B cell (primary cell): Measurements from ENCODE around the gene HIGD1C. TPM values are rescaled to one million over a fixed set of nuclear protein-coding genes. Genes with fewer than 3 reads are reported as not detected.

Experiments used
- ATAC-seq: fragments of 200-7000 bp; cut with Tn5 transposase; one replicate; pipeline ENCODE4 v1.10.0; 2021; ENCODE audit warnings: low read depth, mild to moderate bottlenecking, moderate number of reproducible peaks, moderate library complexity
- CTCF ChIA-PET: fragments of 350-600 bp; sonication (Branson Sonifier 250); formaldehyde crosslinking; loops from one replicate; lab custom pipeline; 2021; ENCODE audit warnings: antibody characterized with exemption, inconsistent platforms; lab: Charles Lee
- POLR2A ChIA-PET: fragments of 350-600 bp; sonication (Branson Sonifier 250); formaldehyde crosslinking; loops from one replicate; lab custom pipeline; 2021; ENCODE audit warnings: antibody characterized with exemption; lab: Charles Lee
- DNase-seq: peaks from one replicate; pipeline ENCODE4 v3.0.0; 2013
- H2AFZ ChIP-seq: 2 replicates; pipeline ENCODE4 v1.6.1; 2012; ENCODE audit warnings: mild to moderate bottlenecking, low read depth, low read length; ENCODE audit not compliant: insufficient read depth, poor library complexity, severe bottlenecking
- H3K27ac ChIP-seq, 2 donors: 1 replicate in 1 of 2; 2 replicates in 1 of 2; pipeline ENCODE4 v1.5.1; 2012 to 2013; ENCODE audit warnings: low read length in 2 of 2, mild to moderate bottlenecking in 2 of 2, moderate library complexity in 1 of 2
- H3K27me3 ChIP-seq, 4 experiments: fragments of 200-600 bp in 1 of 4; sonication (generic) in 1 of 4; replicated peaks in 1 of 4; 1 replicate in 2 of 4; 2 replicates in 2 of 4; pipeline versions ENCODE4 v1.6.1 to v1.7.0; 2013 to 2016; ENCODE audit warnings: low read length in 3 of 4, mild to moderate bottlenecking in 2 of 4, mixed read lengths in 1 of 4, moderate library complexity in 1 of 4; ENCODE audit not compliant: insufficient read depth in 4 of 4, control insufficient read depth in 3 of 4; ENCODE audit errors: control extremely low read depth in 1 of 4
- H3K36me3 ChIP-seq, 2 experiments: replicated peaks in 1 of 2; 1 replicate in 1 of 2; 2 replicates in 1 of 2; pipeline versions ENCODE4 v1.6.1 to v1.7.1; 2013; ENCODE audit warnings: low read length in 1 of 2; ENCODE audit not compliant: insufficient read depth in 2 of 2, control insufficient read depth in 1 of 2; ENCODE audit errors: control extremely low read depth in 1 of 2, extremely low read depth in 1 of 2
- H3K4me1 ChIP-seq, 2 donors: fragments of 200-600 bp in 1 of 2; sonication (generic) in 1 of 2; 1 replicate in 1 of 2; 2 replicates in 1 of 2; pipeline versions ENCODE4 v1.5.1 to v1.6.1; 2013 to 2017; ENCODE audit warnings: low read length in 2 of 2; ENCODE audit not compliant: control insufficient read depth in 2 of 2, insufficient read depth in 2 of 2
- H3K4me2 ChIP-seq: replicated peaks from 2 replicates; pipeline ENCODE3; 2012; ENCODE audit warnings: mild to moderate bottlenecking, low read depth, low read length; ENCODE audit not compliant: poor library complexity, severe bottlenecking
- H3K4me3 ChIP-seq, 5 experiments: fragments of 200-600 bp in 1 of 5; sonication (generic) in 1 of 5; 1 replicate in 3 of 5; 2 replicates in 2 of 5; pipeline versions ENCODE4 v1.5.1 to v1.7.0; 2011 to 2016; ENCODE audit warnings: low read length in 4 of 5, mild to moderate bottlenecking in 4 of 5, low read depth in 2 of 5, control low read depth in 1 of 5, moderate library complexity in 1 of 5; ENCODE audit not compliant: insufficient read depth in 1 of 5; ENCODE audit errors: control extremely low read depth in 1 of 5, extremely low read depth in 1 of 5
- H3K79me2 ChIP-seq: fragments of 200-600 bp; sonication (generic); one replicate; pipeline ENCODE4 v1.6.0; 2016; ENCODE audit warnings: low read length; ENCODE audit not compliant: control insufficient read depth, insufficient read depth
- H3K9ac ChIP-seq: fragments of 200-600 bp; sonication (generic); 2 replicates; pipeline ENCODE4 v1.6.1; 2017; ENCODE audit warnings: mild to moderate bottlenecking, low read length, moderate library complexity
- H3K9me3 ChIP-seq, 3 donors: one replicate each; pipeline versions ENCODE4 v1.6.1 to v1.7.1; 2013; ENCODE audit warnings: low read length in 2 of 3; ENCODE audit not compliant: control insufficient read depth in 2 of 3, insufficient read depth in 1 of 3; ENCODE audit errors: control extremely low read depth in 1 of 3
- H4K20me1 ChIP-seq: 2 replicates; pipeline ENCODE4 v1.6.0; 2012; ENCODE audit warnings: mild to moderate bottlenecking, low read length; ENCODE audit not compliant: insufficient read depth, control insufficient read depth, poor library complexity, severe bottlenecking
- H3K27ac Mint-ChIP-seq: one replicate; pipeline ENCODE4 v1.8.0; 2021; ENCODE audit warnings: mixed read lengths
- H3K27me3 Mint-ChIP-seq: one replicate; pipeline ENCODE4 v1.8.0; 2021; ENCODE audit warnings: mixed read lengths
- H3K4me1 Mint-ChIP-seq: one replicate; pipeline ENCODE4 v1.8.0; 2021; ENCODE audit warnings: mixed read lengths
- H3K4me3 Mint-ChIP-seq: one replicate; pipeline ENCODE4 v1.8.0; 2021; ENCODE audit warnings: mixed read lengths
- H3K9me3 Mint-ChIP-seq: one replicate; pipeline ENCODE4 v1.8.0; 2022; ENCODE audit warnings: mixed read lengths; ENCODE audit not compliant: insufficient read depth
- EZH2 ChIP-seq: IDR thresholded peaks from 2 replicates; pipeline ENCODE4 v1.6.1; 2012; ENCODE audit warnings: borderline replicate concordance, low read depth, mild to moderate bottlenecking, moderate library complexity, low read length; ENCODE audit not compliant: insufficient read depth, poor library complexity, severe bottlenecking
- WGBS: methylation state at CpG from one replicate; pipeline ENCODE4 v1.1.5; 2013; ENCODE audit warnings: missing lambda C conversion rate; ENCODE audit not compliant: insufficient coverage; 5-methylcytosine and 5-hydroxymethylcytosine counted together
- intact Hi-C: fragments of 100-400 bp; cut with micrococcal nuclease; formaldehyde crosslinking; loops from one replicate; pipeline ENCODE4 v1.10.0; 2022
- polyA plus RNA-seq: library from polyadenylated mRNA; depleted of rRNA; stranded (reverse); fragments of >200 nt; gene quantifications from 2 replicates; pipeline ENCODE4 v1.2.3, GENCODE V29; 2012
- total RNA-seq, 2 donors: library from RNA; stranded (reverse); fragments of 120-200 nt in 1 of 2; gene quantifications; 1 replicate in 1 of 2; 2 replicates in 1 of 2; pipeline versions ENCODE4 v1.2.3 to v1.2.4, GENCODE V29; 2013 to 2022
- TF ChIP-seq, protein P1 (sequence below): fragments of 200-600 bp; IDR thresholded peaks from one replicate; pipeline ENCODE4 v1.8.0; 2022; ENCODE audit warnings: antibody characterized with exemption, mild to moderate bottlenecking

Gene HIGD1C
- total and polyA plus RNA-seq, 2 donors (not counting 1 experiment from before 2014, with no cell fraction given) = not detected

DNA sequence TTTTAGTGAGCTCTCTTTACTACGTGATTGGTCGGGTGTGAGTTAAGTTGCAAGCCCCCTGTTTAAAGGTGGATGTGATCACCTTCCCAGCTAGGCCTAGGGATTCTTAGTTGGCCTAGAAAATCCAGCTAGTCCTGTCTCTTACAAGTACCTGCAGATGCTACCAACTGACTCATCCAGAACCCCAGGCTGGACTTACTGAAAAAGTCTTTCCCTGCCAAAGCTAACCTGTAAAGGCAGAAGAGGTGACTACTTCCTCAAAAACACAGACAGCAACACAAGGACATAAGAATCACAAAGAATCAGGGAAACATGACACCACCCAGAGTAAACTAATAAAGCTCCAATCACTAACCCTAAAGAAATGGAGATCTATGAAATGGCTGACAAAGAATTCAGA, 39.1 kb upstream of the HIGD1C start:
- ChIA-PET POLR2A (interaction anchor here (1.5 kb wide), 1 partner anchor 10 kb away, joined by 3 read pairs; no protein-coding TSS in a partner anchor), CTCF (interaction anchor here (1.6 kb wide), 1 partner anchor 11 kb away, joined by 5 read pairs; a partner anchor contains a TSS)
- peaks cover 9% of the 10 kb centered on the region for H3K9me3 Mint-ChIP-seq
- H3K27ac ChIP-seq = no peak overlapping the region
- TF ChIP-seq, protein P1, sequence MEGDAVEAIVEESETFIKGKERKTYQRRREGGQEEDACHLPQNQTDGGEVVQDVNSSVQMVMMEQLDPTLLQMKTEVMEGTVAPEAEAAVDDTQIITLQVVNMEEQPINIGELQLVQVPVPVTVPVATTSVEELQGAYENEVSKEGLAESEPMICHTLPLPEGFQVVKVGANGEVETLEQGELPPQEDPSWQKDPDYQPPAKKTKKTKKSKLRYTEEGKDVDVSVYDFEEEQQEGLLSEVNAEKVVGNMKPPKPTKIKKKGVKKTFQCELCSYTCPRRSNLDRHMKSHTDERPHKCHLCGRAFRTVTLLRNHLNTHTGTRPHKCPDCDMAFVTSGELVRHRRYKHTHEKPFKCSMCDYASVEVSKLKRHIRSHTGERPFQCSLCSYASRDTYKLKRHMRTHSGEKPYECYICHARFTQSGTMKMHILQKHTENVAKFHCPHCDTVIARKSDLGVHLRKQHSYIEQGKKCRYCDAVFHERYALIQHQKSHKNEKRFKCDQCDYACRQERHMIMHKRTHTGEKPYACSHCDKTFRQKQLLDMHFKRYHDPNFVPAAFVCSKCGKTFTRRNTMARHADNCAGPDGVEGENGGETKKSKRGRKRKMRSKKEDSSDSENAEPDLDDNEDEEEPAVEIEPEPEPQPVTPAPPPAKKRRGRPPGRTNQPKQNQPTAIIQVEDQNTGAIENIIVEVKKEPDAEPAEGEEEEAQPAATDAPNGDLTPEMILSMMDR = no peak
- no peak for TF ChIP-seq EZH2
- H3K9me3 ChIP-seq = peaks cover 0 to 28% (median 23%) of the 10 kb centered on the region in 3 donors
- ATAC-seq = no peak
- WGBS = 100% methylated on average over 2 of the region's 2 CpGs
- no peak overlapping the region for H3K27ac Mint-ChIP-seq
- H3K4me3 Mint-ChIP-seq = no peak overlapping the region
- DNase-seq = no peak
- H3K4me1 ChIP-seq = no peaks in the 10 kb centered on the region
- no peak overlapping the region for H2AFZ ChIP-seq
- H3K27me3 ChIP-seq = no peaks in the 10 kb centered on the region
- no peaks in the 10 kb centered on the region for H3K4me1 Mint-ChIP-seq
- no peaks in the 10 kb centered on the region for H3K36me3 ChIP-seq
- no peak overlapping the region for H3K9ac ChIP-seq
- H3K79me2 ChIP-seq = no peaks in the 10 kb centered on the region
- no peak overlapping the region for H3K4me3 ChIP-seq
- H3K27me3 Mint-ChIP-seq = no peaks in the 10 kb centered on the region
- H3K4me2 ChIP-seq = no peak overlapping the region
- intact Hi-C loops = no loop called here
- no peaks in the 10 kb centered on the region for H4K20me1 ChIP-seq

DNA sequence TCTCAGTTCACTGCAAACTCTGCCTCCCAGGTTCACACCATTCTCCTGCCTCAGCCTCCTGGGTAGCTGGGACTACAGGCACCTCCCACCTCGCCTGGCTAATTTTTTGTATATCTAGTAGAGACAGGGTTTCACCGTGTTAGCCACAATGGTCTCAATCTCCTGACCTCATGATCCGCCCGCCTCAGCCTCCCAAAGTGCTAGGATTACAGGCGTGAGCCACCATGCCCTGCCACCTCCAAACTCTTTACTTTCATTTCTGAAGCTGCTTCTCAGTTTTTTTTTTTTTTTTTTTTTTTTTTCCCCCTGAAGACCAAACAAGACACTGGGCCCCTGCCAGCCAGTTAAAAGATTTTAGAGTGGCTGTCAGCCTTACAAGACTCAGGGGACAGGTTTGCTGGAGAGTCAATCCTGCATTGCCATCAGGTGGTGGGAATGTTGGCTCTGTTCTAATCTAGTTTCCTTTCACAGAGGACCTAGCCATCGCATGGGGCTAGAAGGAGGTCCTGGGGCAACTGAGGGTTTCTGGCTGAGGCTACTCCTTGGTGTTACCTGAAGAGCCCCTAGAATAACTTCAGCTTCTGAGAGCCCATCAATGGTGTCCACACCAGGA, 37.4 kb upstream of the HIGD1C start:
- TF ChIP-seq, protein P1 = no peak
- TF ChIP-seq EZH2 = no peak
- no peaks in the 10 kb centered on the region for H3K4me1 ChIP-seq
- H4K20me1 ChIP-seq = no peaks in the 10 kb centered on the region
- no peaks in the 10 kb centered on the region for H3K79me2 ChIP-seq
- no peaks in the 10 kb centered on the region for H3K36me3 ChIP-seq
- H3K9ac ChIP-seq = no peak overlapping the region
- CTCF ChIA-PET = interaction anchor here (0.6 kb wide), 1 partner anchor 28 kb away, joined by 3 read pairs; no protein-coding TSS in a partner anchor
- Mint-ChIP-seq H3K27ac (no peak overlapping the region), H3K4me1 (peaks cover 2% of the 10 kb centered on the region), H3K9me3 (peaks cover 9% of the 10 kb centered on the region), H3K27me3 (no peaks in the 10 kb centered on the region), H3K4me3 (no peak overlapping the region)
- H3K27ac ChIP-seq = no peak overlapping the region
- peaks cover 0 to 28% (median 23%) of the 10 kb centered on the region in 3 donors for H3K9me3 ChIP-seq
- no peaks in the 10 kb centered on the region for H3K27me3 ChIP-seq
- DNase-seq (no peak), ATAC-seq (no peak)
- no peak overlapping the region for H2AFZ ChIP-seq
- H3K4me3 ChIP-seq = no peak overlapping the region
- 84% methylated on average over 5 of the region's 6 CpGs for WGBS
- intact Hi-C loops = no loop called here
- no peak overlapping the region for H3K4me2 ChIP-seq
- POLR2A ChIA-PET = interaction anchor here (1.5 kb wide), 1 partner anchor 9 kb away, joined by 3 read pairs; no protein-coding TSS in a partner anchor
